GM21619 (cell line): ENCODE results near the gene PRSS53.
"Not testable (repeated sequence)": the region's sequence is repeated elsewhere in the genome, so short reads cannot be mapped to it uniquely, and the experiment has no call there.

Experiments used
- ATAC-seq: cut with Tn5 transposase; IDR thresholded peaks from one replicate; pipeline ENCODE4 v1.9.1; 2021; ENCODE audit not compliant: unreplicated experiment

PRSS53 gene

GRCh38 chr16:31088459-31089183, at the start of gene PRSS53:
Gene PRSS53, minus strand, starts transcription at chr16:31088943. Its CDS starts 134 bp downstream, at chr16:31088809.
- ATAC-seq = no peak

- not testable (repeated sequence) for ATAC-seq
These were observed 48.2 kb upstream of the PRSS53 start for GRCh38 chr16:31136822-31137499.

GRCh38 chr16:31136287-31136662, 47.5 kb upstream of the PRSS53 start:
- ATAC-seq = no peak

GRCh38 chr16:31135535-31136286, 47.0 kb upstream of the PRSS53 start, which contains the start of gene PRSS8:
Gene PRSS8, minus strand, starts transcription at chr16:31135727. Its CDS starts 229 bp downstream, at chr16:31135498.
- ATAC-seq = no peak

GRCh38 chr16:31134625-31135534, 46.1 kb upstream of the PRSS53 start:
- ATAC-seq = no peak

GRCh38 chr16:31134091-31134571, 45.4 kb upstream of the PRSS53 start:
- ATAC-seq = no peak

GRCh38 chr16:31133046-31133501, 44.3 kb upstream of the PRSS53 start:
- ATAC-seq = no peak

- no peak for ATAC-seq
These were observed 43.7 kb upstream of the PRSS53 start for GRCh38 chr16:31132303-31132979.

GRCh38 chr16:31131841-31132271, 43.1 kb upstream of the PRSS53 start:
- no peak for ATAC-seq

- ATAC-seq = no peak
These were observed 42.7 kb upstream of the PRSS53 start for GRCh38 chr16:31131416-31131815.

- ATAC-seq = no peak
These were observed 42.2 kb upstream of the PRSS53 start for GRCh38 chr16:31130899-31131298.

- ATAC-seq = no peak
These were observed 41.7 kb upstream of the PRSS53 start for GRCh38 chr16:31130336-31130891.

- ATAC-seq = no peak
These were observed 41.0 kb upstream of the PRSS53 start for GRCh38 chr16:31129568-31130335.

GRCh38 chr16:31128711-31129567, 40.2 kb upstream of the PRSS53 start:
- ATAC-seq = no peak

GRCh38 chr16:31127182-31127581, 38.4 kb upstream of the PRSS53 start:
- ATAC-seq = no peak

- ATAC-seq = no peak
These were observed 37.1 kb upstream of the PRSS53 start for GRCh38 chr16:31125844-31126243.

- ATAC-seq = no peak
These were observed 31.4 kb upstream of the PRSS53 start for GRCh38 chr16:31120129-31120528.
